Neural cell (in vitro differentiated cells): ENCODE measurements around the gene TICAM1. TPM values are rescaled to one million over a fixed set of nuclear protein-coding genes. Genes with fewer than 3 reads are reported as not detected.

Source experiments
- H2AFZ ChIP-seq: fragments of 200-600, 300-800 bp; sonication (generic), shearing (Covaris generic); 2 replicates; pipeline ENCODE4 v1.6.0; 2014; ENCODE audit warnings: low read depth, mild to moderate bottlenecking, antibody characterized with exemption, low read length, moderate library complexity
- H3F3A ChIP-seq: fragments of 200-600 bp; shearing (Covaris generic); 2 replicates; pipeline ENCODE4 v1.6.1; 2016; ENCODE audit warnings: mild to moderate bottlenecking, moderate library complexity, mixed read lengths, antibody characterized with exemption, low read length; ENCODE audit not compliant: insufficient read depth, poor library complexity, severe bottlenecking
- H3K27ac ChIP-seq: fragments of 200-600, 300-800 bp; sonication (generic), shearing (Covaris generic); 2 replicates; pipeline ENCODE4 v1.5.1; 2014; ENCODE audit warnings: mild to moderate bottlenecking, low read length, moderate library complexity
- H3K27me3 ChIP-seq: fragments of 300-800, 200-600 bp; sonication (generic), shearing (Covaris generic); 2 replicates; pipeline ENCODE4 v1.6.0; 2014; ENCODE audit warnings: mild to moderate bottlenecking, low read depth, low read length, moderate library complexity; ENCODE audit not compliant: insufficient read depth
- H3K36me3 ChIP-seq: fragments of 300-800, 200-600 bp; sonication (generic), shearing (Covaris generic); 2 replicates; pipeline ENCODE4 v1.5.1; 2014; ENCODE audit warnings: mild to moderate bottlenecking, antibody characterized with exemption, low read length, moderate library complexity; ENCODE audit not compliant: insufficient read depth
- H3K4me2 ChIP-seq: fragments of 300-800, 200-600 bp; sonication (generic), shearing (Covaris generic); 2 replicates; pipeline ENCODE4 v1.6.0; 2014; ENCODE audit warnings: mild to moderate bottlenecking, low read length
- H3K4me3 ChIP-seq: fragments of 300-800, 200-600 bp; sonication (generic), shearing (Covaris generic); 2 replicates; pipeline ENCODE4 v1.5.1; 2014; ENCODE audit warnings: mild to moderate bottlenecking, low read length, moderate library complexity
- H3K79me2 ChIP-seq: fragments of 200-600 bp; shearing (Covaris generic); replicated peaks from 2 replicates; pipeline ENCODE4 v1.6.0; 2014; ENCODE audit warnings: mild to moderate bottlenecking, low read length, moderate library complexity; ENCODE audit not compliant: insufficient read depth
- H3K9ac ChIP-seq: fragments of 300-800, 200-600 bp; sonication (generic), shearing (Covaris generic); 2 replicates; pipeline ENCODE4 v1.6.1; 2016; ENCODE audit warnings: mild to moderate bottlenecking, low read length, mixed read lengths
- H3K9me2 ChIP-seq: fragments of 200-600 bp; shearing (Covaris generic); 2 replicates; pipeline ENCODE4 v1.6.1; 2016; ENCODE audit warnings: mild to moderate bottlenecking, low read length, mixed read lengths; ENCODE audit not compliant: insufficient read depth
- H3K9me3 ChIP-seq: fragments of 200-600, 300-800 bp; sonication (generic), shearing (Covaris generic); 2 replicates; pipeline ENCODE4 v1.6.1; 2016; ENCODE audit warnings: mild to moderate bottlenecking, mixed run types, low read length, moderate library complexity, mixed read lengths
- H4K20me1 ChIP-seq: fragments of 200-600 bp; shearing (Covaris generic); 2 replicates; pipeline ENCODE4 v1.6.1; 2016; ENCODE audit warnings: mild to moderate bottlenecking, mixed run types; ENCODE audit not compliant: insufficient read depth
- CTCF ChIP-seq: fragments of 450-650 bp; IDR thresholded peaks from 2 replicates; pipeline ENCODE4 v1.5.1; 2014; ENCODE audit warnings: antibody characterized with exemption, mild to moderate bottlenecking, moderate library complexity; ENCODE audit not compliant: poor library complexity, severe bottlenecking
- EP300 ChIP-seq: fragments of 450-650 bp; conservative IDR thresholded peaks from 2 replicates; pipeline ENCODE4 v1.6.1; 2014; ENCODE audit warnings: antibody characterized with exemption, mild to moderate bottlenecking, moderate library complexity; ENCODE audit not compliant: poor library complexity, severe bottlenecking
- MXI1 ChIP-seq: fragments of 450-650 bp; conservative IDR thresholded peaks from 2 replicates; pipeline ENCODE4 v1.6.1; 2014; ENCODE audit warnings: antibody characterized with exemption, mild to moderate bottlenecking; ENCODE audit not compliant: poor library complexity, severe bottlenecking
- POLR2AphosphoS5 ChIP-seq: IDR thresholded peaks from 2 replicates; pipeline ENCODE4 v1.6.1; 2012
- REST ChIP-seq: IDR thresholded peaks from 2 replicates; pipeline ENCODE4 v1.6.1; 2012; ENCODE audit warnings: borderline replicate concordance
- SMC3 ChIP-seq: fragments of 450-650 bp; conservative IDR thresholded peaks from 2 replicates; pipeline ENCODE4 v1.6.1; 2014; ENCODE audit warnings: antibody characterized with exemption, mild to moderate bottlenecking, moderate library complexity; ENCODE audit not compliant: poor library complexity
- TAF1 ChIP-seq: IDR thresholded peaks from 2 replicates; pipeline ENCODE4 v1.6.1; 2012; ENCODE audit warnings: low read depth
- polyA plus RNA-seq: library from polyadenylated mRNA; depleted of rRNA; stranded (reverse); fragments of >200 nt; gene quantifications from 2 replicates; pipeline ENCODE4 v1.2.3, GENCODE V29; 2014

TICAM1 gene
- polyA plus RNA-seq, 1 donor from 2014 or later: not detected

GRCh38 chr19:4816202-4816949, 15.1 kb downstream of the TICAM1 start:
- Histone ChIP-seq H3K4me2 (no peak overlapping the region), H3K9ac (peak overlapping the region; percentile 2), H3K36me3 (no peaks in the 10 kb centered on the region), H3K79me2 (no peaks in the 10 kb centered on the region), H3K4me3 (peak overlapping the region; percentile 56), H4K20me1 (no peaks in the 10 kb centered on the region), H3K9me3 (no peaks in the 10 kb centered on the region), H3K9me2 (no peaks in the 10 kb centered on the region), H2AFZ (peak overlapping the region; percentile 30), H3K27ac (no peak overlapping the region), H3F3A (no peaks in the 10 kb centered on the region), H3K27me3 (no peaks in the 10 kb centered on the region)
- TF ChIP-seq MXI1: no peak
- TF ChIP-seq SMC3: no peak
- no peak for TF ChIP-seq REST

- H3K27me3 ChIP-seq: no peaks in the 10 kb centered on the region
- H3K9me2 ChIP-seq: no peaks in the 10 kb centered on the region
- H4K20me1 ChIP-seq: no peaks in the 10 kb centered on the region
- no peaks in the 10 kb centered on the region for H3K79me2 ChIP-seq
- TF ChIP-seq TAF1 (peak; percentile 13), CTCF (no peak), EP300 (no peak), POLR2AphosphoS5 (peak; percentile 22), MXI1 (peak; percentile 89)
- H3K4me2 ChIP-seq: no peak overlapping the region
- peak overlapping the region; percentile 23 for H3K9ac ChIP-seq
- H2AFZ ChIP-seq: peak overlapping the region; percentile 30
- no peaks in the 10 kb centered on the region for H3K36me3 ChIP-seq
- H3K4me3 ChIP-seq: peak overlapping the region; percentile 56
- H3K9me3 ChIP-seq: no peaks in the 10 kb centered on the region
- H3K27ac ChIP-seq: no peak overlapping the region
- H3F3A ChIP-seq: no peaks in the 10 kb centered on the region
Measured at GRCh38 chr19:4815426-4816201, 15.9 kb downstream of the TICAM1 start.
